Keratinocyte (primary cell): ENCODE results near the gene CYP3A4.

Experiments used
- EZH2 ChIP-seq: IDR thresholded peaks from one replicate; pipeline ENCODE4 v1.6.1; 2012; ENCODE audit warnings: inconsistent platforms, mild to moderate bottlenecking, low read length, moderate library complexity
- TF ChIP-seq, protein P1 (sequence below), 3 experiments: IDR thresholded peaks in 1 of 3; conservative IDR thresholded peaks in 1 of 3; optimal IDR thresholded peaks in 1 of 3; 2 replicates in 2 of 3; 3 replicates in 1 of 3; pipeline versions ENCODE3 to v1.5.1; 2011; ENCODE audit warnings: low read length in 3 of 3, mild to moderate bottlenecking in 3 of 3, moderate library complexity in 2 of 3, control low read depth in 1 of 3, inconsistent platforms in 1 of 3; ENCODE audit not compliant: insufficient read depth in 2 of 3; ENCODE audit errors: extremely low read depth in 1 of 3

- TF ChIP-seq, protein P1, sequence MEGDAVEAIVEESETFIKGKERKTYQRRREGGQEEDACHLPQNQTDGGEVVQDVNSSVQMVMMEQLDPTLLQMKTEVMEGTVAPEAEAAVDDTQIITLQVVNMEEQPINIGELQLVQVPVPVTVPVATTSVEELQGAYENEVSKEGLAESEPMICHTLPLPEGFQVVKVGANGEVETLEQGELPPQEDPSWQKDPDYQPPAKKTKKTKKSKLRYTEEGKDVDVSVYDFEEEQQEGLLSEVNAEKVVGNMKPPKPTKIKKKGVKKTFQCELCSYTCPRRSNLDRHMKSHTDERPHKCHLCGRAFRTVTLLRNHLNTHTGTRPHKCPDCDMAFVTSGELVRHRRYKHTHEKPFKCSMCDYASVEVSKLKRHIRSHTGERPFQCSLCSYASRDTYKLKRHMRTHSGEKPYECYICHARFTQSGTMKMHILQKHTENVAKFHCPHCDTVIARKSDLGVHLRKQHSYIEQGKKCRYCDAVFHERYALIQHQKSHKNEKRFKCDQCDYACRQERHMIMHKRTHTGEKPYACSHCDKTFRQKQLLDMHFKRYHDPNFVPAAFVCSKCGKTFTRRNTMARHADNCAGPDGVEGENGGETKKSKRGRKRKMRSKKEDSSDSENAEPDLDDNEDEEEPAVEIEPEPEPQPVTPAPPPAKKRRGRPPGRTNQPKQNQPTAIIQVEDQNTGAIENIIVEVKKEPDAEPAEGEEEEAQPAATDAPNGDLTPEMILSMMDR (optimal IDR thresholded peaks at IDR 0.05 in 1 of 3, IDR thresholded peaks at IDR 0.05 in 1 of 3, conservative IDR thresholded peaks at IDR 0.05 in 1 of 3; ENCODE audit: extremely low read depth in 1 of 3, insufficient read depth in 2 of 3, low read length in 3 of 3): no peak
- no peak for TF ChIP-seq EZH2
These were observed 7.0 kb upstream of the CYP3A4 start for GRCh38 chr7:99791021-99791420.
